Caco-2 (cell line): ENCODE results near the gene CCT4. TPM values are rescaled to one million over a fixed set of nuclear protein-coding genes. Genes with fewer than 3 reads are reported as not detected.

Experiments
- BruUV-seq: library from RNA; stranded (reverse); fragments of 400-500 nt; replicated peaks from 2 replicates; lab custom pipeline; 2021; lab: Mats Ljungman, UMichigan
- CTCF ChIA-PET: fragments of 300-600 bp; sonication (Branson Sonifier 250); formaldehyde crosslinking; loops from one replicate; lab custom pipeline; 2022; ENCODE audit warnings: antibody characterized with exemption; lab: Charles Lee
- POLR2A ChIA-PET: fragments of 300-600 bp; sonication (Branson Sonifier 250); formaldehyde crosslinking; loops from one replicate; lab custom pipeline; 2022; ENCODE audit warnings: antibody characterized with exemption; lab: Charles Lee
- DNase-seq, 2 experiments: peaks; one replicate each; pipeline versions ENCODE4 v3.0.0 to v3.0.0-alpha.2; 2020 to 2022
- H3K27me3 ChIP-seq: replicated peaks from 2 replicates; pipeline ENCODE4 v1.6.0; 2011; ENCODE audit warnings: low read length; ENCODE audit not compliant: control insufficient read depth, insufficient read depth
- H3K36me3 ChIP-seq: 2 replicates; pipeline ENCODE4 v1.5.1; 2011; ENCODE audit warnings: low read length; ENCODE audit not compliant: control insufficient read depth, insufficient read depth
- H3K4me1 ChIP-seq: fragments of 250-450 bp; sonication (Bioruptor Pico); 2 replicates; pipeline ENCODE4 v1.5.1; 2020; ENCODE audit warnings: mild to moderate bottlenecking
- H3K4me3 ChIP-seq: 2 replicates; pipeline ENCODE4 v1.5.1; 2011; ENCODE audit warnings: low read depth, mild to moderate bottlenecking, control low read depth, low read length
- H3K9me3 ChIP-seq: fragments of 250-450 bp; sonication (Bioruptor Pico); 2 replicates; pipeline ENCODE4 v1.5.1; 2020; ENCODE audit warnings: mild to moderate bottlenecking, moderate library complexity
- H3K27ac Mint-ChIP-seq: one replicate; pipeline ENCODE4 v1.8.0; 2022; ENCODE audit warnings: mixed read lengths; ENCODE audit not compliant: unreplicated experiment
- H3K27me3 Mint-ChIP-seq: one replicate; pipeline ENCODE4 v1.8.0; 2022; ENCODE audit warnings: mixed read lengths; ENCODE audit not compliant: insufficient read depth, unreplicated experiment
- H3K36me3 Mint-ChIP-seq: one replicate; pipeline ENCODE4 v1.8.0; 2022; ENCODE audit warnings: mild to moderate bottlenecking, mixed read lengths; ENCODE audit not compliant: insufficient read depth, unreplicated experiment
- H3K4me1 Mint-ChIP-seq: one replicate; pipeline ENCODE4 v1.8.0; 2022; ENCODE audit warnings: low read depth, mixed read lengths; ENCODE audit not compliant: unreplicated experiment
- H3K4me3 Mint-ChIP-seq: one replicate; pipeline ENCODE4 v1.8.0; 2022; ENCODE audit warnings: mild to moderate bottlenecking, moderate library complexity, mixed read lengths; ENCODE audit not compliant: unreplicated experiment
- H3K9me3 Mint-ChIP-seq: one replicate; pipeline ENCODE4 v1.8.0; 2022; ENCODE audit warnings: mixed read lengths; ENCODE audit not compliant: unreplicated experiment
- intact Hi-C: fragments of 100-400 bp; cut with micrococcal nuclease; formaldehyde crosslinking; loops from one replicate; pipeline ENCODE4 v1.10.0; 2022; ENCODE audit not compliant: unreplicated experiment
- total RNA-seq: library from RNA; stranded (reverse); gene quantifications from 2 replicates; pipeline ENCODE4 v1.2.3, GENCODE V29; 2022
- TF ChIP-seq, protein P1 (sequence below), 2 experiments: fragments of 200-600 bp in 1 of 2; IDR thresholded peaks; 1 replicate in 1 of 2; 2 replicates in 1 of 2; pipeline versions ENCODE4 v1.5.1 to v1.8.0; 2011 to 2022; ENCODE audit warnings: antibody characterized with exemption in 1 of 2, control low read depth in 1 of 2, inconsistent platforms in 1 of 2, low read depth in 1 of 2, low read length in 1 of 2, mild to moderate bottlenecking in 1 of 2, moderate library complexity in 1 of 2; ENCODE audit not compliant: insufficient read depth in 1 of 2, severe bottlenecking in 1 of 2, unreplicated experiment in 1 of 2

CCT4 gene
- total RNA-seq, 1 experiment from 2014 or later: 307 TPM

DNA sequence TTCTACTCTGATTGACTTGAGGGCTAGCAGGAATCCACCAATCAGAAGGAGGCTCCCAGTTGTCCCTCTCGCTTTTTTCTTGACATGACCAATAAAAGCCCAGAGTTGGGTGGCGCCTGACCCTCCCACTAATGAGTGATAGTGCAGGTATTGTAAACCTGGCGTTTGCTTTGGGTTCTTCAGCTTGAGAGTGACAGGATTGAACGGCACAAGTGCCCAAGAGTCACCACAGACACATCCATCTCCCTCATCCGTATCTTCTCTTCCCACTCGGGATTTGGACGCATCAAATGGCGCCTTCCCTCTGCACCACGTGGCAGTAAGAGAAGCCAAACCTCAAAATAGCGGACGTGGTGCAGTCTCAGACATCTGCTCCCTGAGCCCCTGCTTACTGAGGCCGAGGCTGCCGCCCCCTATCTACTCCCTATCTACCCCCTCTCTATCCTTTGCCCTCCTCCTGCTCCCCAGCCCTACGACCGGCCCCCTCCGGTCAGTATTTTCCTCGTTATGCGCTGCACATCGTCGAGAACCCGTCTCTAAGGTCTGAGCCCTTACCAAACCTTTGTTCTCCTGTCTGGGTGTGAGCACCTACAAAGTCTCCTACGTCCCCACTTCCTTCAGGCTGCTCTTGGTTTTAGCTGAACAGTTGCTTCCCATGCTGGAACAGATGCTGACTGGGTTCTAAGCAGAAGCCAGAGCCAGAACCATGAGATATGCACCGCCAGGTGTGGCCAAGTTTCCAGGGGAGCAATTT, 33.7 kb downstream of the CCT4 start:
- POLR2A ChIA-PET: interaction anchor here (0.6 to 1.2 kb wide), 5 partner anchors 11 to 474 kb away, joined by 3 to 9 read pairs (median 6); partner anchors contain the start of gene XPO1
- Mint-ChIP-seq H3K36me3 (peaks cover 9% of the 10 kb centered on the region), H3K4me3 (peak overlapping the region; percentile 84), H3K27ac (peak overlapping the region; percentile 83), H3K4me1 (no peaks in the 10 kb centered on the region), H3K9me3 (no peaks in the 10 kb centered on the region), H3K27me3 (no peaks in the 10 kb centered on the region)
- peak overlapping the region; percentile 96 for H3K4me3 ChIP-seq
- peak; percentile 96 to 97 for DNase-seq
- peaks cover 5% of the 10 kb centered on the region for H3K4me1 ChIP-seq
- BruUV-seq: no TSS peak
- H3K36me3 ChIP-seq: no peaks in the 10 kb centered on the region
- TF ChIP-seq, protein P1, sequence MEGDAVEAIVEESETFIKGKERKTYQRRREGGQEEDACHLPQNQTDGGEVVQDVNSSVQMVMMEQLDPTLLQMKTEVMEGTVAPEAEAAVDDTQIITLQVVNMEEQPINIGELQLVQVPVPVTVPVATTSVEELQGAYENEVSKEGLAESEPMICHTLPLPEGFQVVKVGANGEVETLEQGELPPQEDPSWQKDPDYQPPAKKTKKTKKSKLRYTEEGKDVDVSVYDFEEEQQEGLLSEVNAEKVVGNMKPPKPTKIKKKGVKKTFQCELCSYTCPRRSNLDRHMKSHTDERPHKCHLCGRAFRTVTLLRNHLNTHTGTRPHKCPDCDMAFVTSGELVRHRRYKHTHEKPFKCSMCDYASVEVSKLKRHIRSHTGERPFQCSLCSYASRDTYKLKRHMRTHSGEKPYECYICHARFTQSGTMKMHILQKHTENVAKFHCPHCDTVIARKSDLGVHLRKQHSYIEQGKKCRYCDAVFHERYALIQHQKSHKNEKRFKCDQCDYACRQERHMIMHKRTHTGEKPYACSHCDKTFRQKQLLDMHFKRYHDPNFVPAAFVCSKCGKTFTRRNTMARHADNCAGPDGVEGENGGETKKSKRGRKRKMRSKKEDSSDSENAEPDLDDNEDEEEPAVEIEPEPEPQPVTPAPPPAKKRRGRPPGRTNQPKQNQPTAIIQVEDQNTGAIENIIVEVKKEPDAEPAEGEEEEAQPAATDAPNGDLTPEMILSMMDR (IDR thresholded peaks at IDR 0.05; ENCODE audit: insufficient read depth in 1 of 2, low read depth in 1 of 2, low read length in 1 of 2, severe bottlenecking in 1 of 2, unreplicated experiment in 1 of 2): no peak
- H3K27me3 ChIP-seq: no peaks in the 10 kb centered on the region
- intact Hi-C loops: loop anchor here (1.0 to 2.0 kb wide), 3 partner anchors 46 to 316 kb away; partner anchors contain the start of gene XPO1
- no peaks in the 10 kb centered on the region for H3K9me3 ChIP-seq
- CTCF ChIA-PET: interaction anchor here (0.6 kb wide), 2 partner anchors 32 to 1987 kb away, joined by 3 read pairs; no protein-coding TSS in a partner anchor

GRCh38 chr2:61853847-61854563, 34.5 kb downstream of the CCT4 start, which contains the start of gene FAM161A:
Gene FAM161A, minus strand, starts transcription at chr2:61854060. Its CDS starts 19 bp downstream, at chr2:61854041.
- peaks cover 9% of the 10 kb centered on the region for H3K36me3 Mint-ChIP-seq
- ChIA-PET CTCF (interaction anchor here (0.6 to 0.7 kb wide), 2 partner anchors 17 to 1986 kb away, joined by 3 to 4 read pairs; no protein-coding TSS in a partner anchor), POLR2A (interaction anchor here (0.7 to 1.0 kb wide), 3 partner anchors 12 to 316 kb away, joined by 3 to 9 read pairs (median 3); partner anchors contain the start of gene XPO1)
- peak within 1 kb of the TSS; percentile 83 for H3K27ac Mint-ChIP-seq
- Histone ChIP-seq H3K27me3 (no peaks in the 10 kb centered on the region), H3K4me1 (peaks cover 5% of the 10 kb centered on the region), H3K9me3 (no peaks in the 10 kb centered on the region), H3K36me3 (no peaks in the 10 kb centered on the region), H3K4me3 (peak within 1 kb of the TSS; percentile 96)
- peak within 1 kb of the TSS; percentile 84 for H3K4me3 Mint-ChIP-seq
- TF ChIP-seq, protein P1 (IDR thresholded peaks at IDR 0.05; ENCODE audit: insufficient read depth in 1 of 2, low read depth in 1 of 2, low read length in 1 of 2, severe bottlenecking in 1 of 2, unreplicated experiment in 1 of 2): no peak
- no peaks in the 10 kb centered on the region for H3K9me3 Mint-ChIP-seq
- H3K4me1 Mint-ChIP-seq: no peaks in the 10 kb centered on the region
- intact Hi-C loops: loop anchor here (1.0 to 2.0 kb wide), 3 partner anchors 45 to 316 kb away; partner anchors contain the start of gene XPO1
- peak; percentile 80 to 89 for DNase-seq
- BruUV-seq: no TSS peak
- H3K27me3 Mint-ChIP-seq: no peaks in the 10 kb centered on the region
